LNCaP clone FGC (cell line): ENCODE measurements around the gene LRFN3.
"Not testable (repeated sequence)": the region's sequence is repeated elsewhere in the genome, so short reads cannot be mapped to it uniquely, and the experiment has no call there.

Experiments used
- DNase-seq: peaks from one replicate; pipeline ENCODE4 v3.0.0-alpha.2; 2011; ENCODE audit warnings: low read depth
- H3K4me3 ChIP-seq: 2 replicates; pipeline ENCODE4 v1.5.1; 2011; ENCODE audit warnings: mild to moderate bottlenecking, low read depth, low read length, control low read depth
- CTCF ChIP-seq: IDR thresholded peaks from 2 replicates; pipeline ENCODE4 v1.5.1; 2012; ENCODE audit warnings: mild to moderate bottlenecking; ENCODE audit not compliant: control insufficient read depth, insufficient read depth; ENCODE audit errors: extremely low read depth

The LRFN3 gene

GRCh38 chr19:35978271-35978670 lies 42.1 kb downstream of the LRFN3 start:
- no peak for TF ChIP-seq CTCF
- no peak for DNase-seq

GRCh38 chr19:35978832-35979365 lies 42.7 kb downstream of the LRFN3 start:
- no peak for DNase-seq
- H3K4me3 ChIP-seq, result no peak overlapping the region
- no peak for TF ChIP-seq CTCF

More at GRCh38 chr19:35978271-35978670, 42.1 kb downstream of the LRFN3 start:
- no peak overlapping the region for H3K4me3 ChIP-seq

- DNase-seq, H3K4me3 ChIP-seq: not testable (repeated sequence)
Observed at GRCh38 chr19:35980997-35981396, 44.8 kb downstream of the LRFN3 start.

- no peak for TF ChIP-seq CTCF
- no peak overlapping the region for H3K4me3 ChIP-seq
- DNase-seq, result no peak
Observed at GRCh38 chr19:35983177-35983576, 47.0 kb downstream of the LRFN3 start.

- TF ChIP-seq CTCF, result no peak
- DNase-seq, result no peak
- no peak overlapping the region for H3K4me3 ChIP-seq
Observed at GRCh38 chr19:35986111-35986510, 49.9 kb downstream of the LRFN3 start.

- DNase-seq, result no peak
- H3K4me3 ChIP-seq, result peak overlapping the region; percentile 2; the same call in 1 of the 2 replicates
- peak; percentile 15; the same call in 1 of the 2 replicates for TF ChIP-seq CTCF
Observed at GRCh38 chr19:35986664-35987570, 50.7 kb downstream of the LRFN3 start.

- TF ChIP-seq CTCF, result no peak
Observed at GRCh38 chr19:35987571-35987896, 51.4 kb downstream of the LRFN3 start.

More at GRCh38 chr19:35987571-35987896, 51.4 kb downstream of the LRFN3 start:
- DNase-seq, result no peak
- H3K4me3 ChIP-seq, result no peak overlapping the region; the same call in 1 of the 2 replicates
